Prostate gland (tissue), 2 donors: ENCODE results near the gene DAP.

Source experiments
- POLR2A ChIP-seq: fragments of 450-650 bp; IDR thresholded peaks from one replicate; pipeline ENCODE4 v1.6.1; 2016; ENCODE audit warnings: antibody characterized with exemption, mild to moderate bottlenecking
- POLR2AphosphoS5 ChIP-seq: sonication (generic); formaldehyde crosslinking; IDR thresholded peaks from one replicate; pipeline ENCODE4 v1.6.1; 2017; ENCODE audit warnings: antibody characterized with exemption
- TF ChIP-seq, protein P1 (sequence below), 4 experiments: fragments of 200-600 bp in 2 of 4; fragments of 450-650 bp in 2 of 4; sonication (generic) in 2 of 4; IDR thresholded peaks; 1 replicate in 3 of 4; 2 replicates in 1 of 4; pipeline ENCODE4 v1.5.1; 2016 to 2019; ENCODE audit warnings: antibody characterized with exemption in 4 of 4, mild to moderate bottlenecking in 2 of 4, moderate library complexity in 2 of 4

DNA sequence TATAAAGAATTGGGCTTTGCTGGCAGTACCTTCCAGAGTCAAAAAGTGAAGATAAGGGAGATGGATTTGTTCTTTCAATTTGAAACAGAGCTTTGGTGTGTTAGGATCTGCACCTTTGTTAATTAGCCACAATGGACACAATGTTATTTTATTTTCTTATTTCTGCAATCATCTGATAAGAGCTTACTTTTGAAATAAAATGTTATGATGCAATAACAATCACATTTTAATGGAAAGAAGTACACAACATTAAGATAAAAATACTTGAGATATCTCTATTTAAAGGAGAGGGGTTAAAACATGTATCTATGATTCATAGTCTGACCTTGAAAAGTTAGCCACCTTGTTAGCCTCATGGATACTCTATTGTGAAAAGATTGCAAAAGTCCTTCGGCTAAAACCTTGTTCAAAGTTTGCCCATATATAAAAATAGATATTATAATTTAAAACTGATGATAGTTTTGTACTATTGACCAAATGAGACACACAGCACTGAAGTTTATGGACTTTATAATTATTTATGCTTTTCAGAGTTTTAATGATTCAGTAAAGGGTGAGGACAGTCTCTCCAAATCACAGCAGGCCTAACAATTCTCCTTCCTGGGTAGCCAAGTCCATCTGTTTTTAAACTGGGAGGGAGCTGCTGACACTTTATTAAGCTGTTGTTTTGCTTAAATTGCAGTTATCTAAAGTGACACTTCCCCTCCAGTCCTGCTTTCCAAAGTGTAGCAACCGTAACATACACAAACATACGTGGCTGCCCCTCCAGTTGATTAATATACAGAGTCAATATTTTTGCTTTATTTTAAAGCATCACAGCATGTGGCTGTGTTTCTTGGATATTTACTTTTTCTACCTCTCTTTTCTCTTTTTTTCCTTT is 47.6 kb upstream of the DAP start:
- TF ChIP-seq, protein P1, sequence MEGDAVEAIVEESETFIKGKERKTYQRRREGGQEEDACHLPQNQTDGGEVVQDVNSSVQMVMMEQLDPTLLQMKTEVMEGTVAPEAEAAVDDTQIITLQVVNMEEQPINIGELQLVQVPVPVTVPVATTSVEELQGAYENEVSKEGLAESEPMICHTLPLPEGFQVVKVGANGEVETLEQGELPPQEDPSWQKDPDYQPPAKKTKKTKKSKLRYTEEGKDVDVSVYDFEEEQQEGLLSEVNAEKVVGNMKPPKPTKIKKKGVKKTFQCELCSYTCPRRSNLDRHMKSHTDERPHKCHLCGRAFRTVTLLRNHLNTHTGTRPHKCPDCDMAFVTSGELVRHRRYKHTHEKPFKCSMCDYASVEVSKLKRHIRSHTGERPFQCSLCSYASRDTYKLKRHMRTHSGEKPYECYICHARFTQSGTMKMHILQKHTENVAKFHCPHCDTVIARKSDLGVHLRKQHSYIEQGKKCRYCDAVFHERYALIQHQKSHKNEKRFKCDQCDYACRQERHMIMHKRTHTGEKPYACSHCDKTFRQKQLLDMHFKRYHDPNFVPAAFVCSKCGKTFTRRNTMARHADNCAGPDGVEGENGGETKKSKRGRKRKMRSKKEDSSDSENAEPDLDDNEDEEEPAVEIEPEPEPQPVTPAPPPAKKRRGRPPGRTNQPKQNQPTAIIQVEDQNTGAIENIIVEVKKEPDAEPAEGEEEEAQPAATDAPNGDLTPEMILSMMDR (IDR thresholded peaks at IDR 0.05), result no peak
- no peak for TF ChIP-seq POLR2A
- TF ChIP-seq POLR2AphosphoS5, result no peak
